Activated CD4-positive, alpha-beta T cell treated with anti-CD3 and anti-CD28 coated beads, Interleukin-2, amount 10 ng/mL, durations not matched to agents 24 days and 14 days (primary cell): ENCODE results near the gene FSD2. TPM values are rescaled to one million over a fixed set of nuclear protein-coding genes. Genes with fewer than 3 reads are reported as not detected.
"Not testable (repeated sequence)": the region's sequence is repeated elsewhere in the genome, so short reads cannot be mapped to it uniquely, and the experiment has no call there.

Source experiments
- DNase-seq: peaks from one replicate; pipeline ENCODE4 v3.0.0; 2022
- H3K27ac Mint-ChIP-seq: one replicate; pipeline ENCODE4 v1.8.0; 2022; ENCODE audit warnings: mild to moderate bottlenecking, mixed read lengths
- H3K27me3 Mint-ChIP-seq: one replicate; pipeline ENCODE4 v1.8.0; 2022; ENCODE audit warnings: mixed read lengths
- H3K36me3 Mint-ChIP-seq: one replicate; pipeline ENCODE4 v1.8.0; 2022; ENCODE audit warnings: low read depth, mild to moderate bottlenecking, mixed read lengths
- H3K4me1 Mint-ChIP-seq: one replicate; pipeline ENCODE4 v1.8.0; 2021; ENCODE audit warnings: mixed read lengths
- H3K4me3 Mint-ChIP-seq: one replicate; pipeline ENCODE4 v1.8.0; 2022; ENCODE audit warnings: mild to moderate bottlenecking, moderate library complexity, mixed read lengths
- H3K9me3 Mint-ChIP-seq: one replicate; pipeline ENCODE4 v1.8.0; 2021; ENCODE audit warnings: mixed read lengths
- intact Hi-C: fragments of 100-400 bp; cut with micrococcal nuclease; formaldehyde crosslinking; loops from one replicate; pipeline ENCODE4 v1.15.1; 2023
- total RNA-seq: library from RNA; stranded (reverse); gene quantifications from 2 replicates; pipeline ENCODE4 v1.2.3, GENCODE V29; 2022

Gene FSD2
- total RNA-seq, 1 donor from 2014 or later = not detected

DNA sequence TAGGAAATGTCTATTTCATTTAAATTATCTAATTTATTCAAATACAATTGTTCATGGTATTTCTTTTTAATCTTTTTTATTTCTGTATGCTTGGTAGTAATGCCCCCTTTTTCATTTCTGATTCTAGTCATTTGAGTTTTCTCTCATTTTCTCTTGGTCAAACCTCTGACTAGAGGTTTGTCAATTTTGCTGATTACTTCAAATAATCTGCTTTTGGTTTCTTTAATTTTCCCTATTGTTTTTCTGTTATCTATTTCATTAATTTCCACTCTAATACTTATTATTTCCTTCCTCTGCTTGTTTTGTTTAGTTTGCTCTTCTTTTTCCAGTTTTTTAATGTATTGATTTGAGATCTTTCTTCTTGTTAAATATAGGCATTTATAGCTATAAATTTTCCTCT is 12.1 kb downstream of the FSD2 start:
- Mint-ChIP-seq H3K36me3 (no peaks in the 10 kb centered on the region), H3K27me3 (peaks cover 19% of the 10 kb centered on the region), H3K27ac (no peak overlapping the region), H3K4me3 (no peak overlapping the region), H3K4me1 (no peaks in the 10 kb centered on the region), H3K9me3 (peaks cover 9% of the 10 kb centered on the region)
- DNase-seq = no peak
- intact Hi-C loops = no loop called here

DNA sequence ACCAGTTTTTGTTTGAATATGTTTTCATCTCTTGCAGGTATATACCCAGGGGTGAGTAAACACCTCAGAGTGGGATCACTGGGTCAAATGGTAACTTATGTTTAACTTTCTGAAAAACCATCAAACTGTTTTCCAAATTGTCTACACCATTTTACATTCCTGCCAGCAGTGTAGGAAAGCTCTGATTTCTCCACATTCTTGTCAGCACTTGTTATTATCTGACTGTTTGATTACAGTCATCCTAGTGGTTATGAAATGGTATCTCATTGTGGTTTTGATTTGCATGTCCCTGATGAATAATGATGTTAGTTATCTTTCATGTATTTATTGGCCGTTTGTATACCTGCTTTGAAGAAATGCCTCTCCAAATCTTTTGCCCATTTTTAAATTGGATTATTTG is 13.8 kb downstream of the FSD2 start:
- Mint-ChIP-seq H3K27ac (no peak overlapping the region), H3K9me3 (peaks cover 9% of the 10 kb centered on the region), H3K4me1 (no peaks in the 10 kb centered on the region), H3K4me3 (no peak overlapping the region), H3K36me3 (no peaks in the 10 kb centered on the region), H3K27me3 (peaks cover 15% of the 10 kb centered on the region)
- DNase-seq = no peak
- intact Hi-C loops = no loop called here

DNA sequence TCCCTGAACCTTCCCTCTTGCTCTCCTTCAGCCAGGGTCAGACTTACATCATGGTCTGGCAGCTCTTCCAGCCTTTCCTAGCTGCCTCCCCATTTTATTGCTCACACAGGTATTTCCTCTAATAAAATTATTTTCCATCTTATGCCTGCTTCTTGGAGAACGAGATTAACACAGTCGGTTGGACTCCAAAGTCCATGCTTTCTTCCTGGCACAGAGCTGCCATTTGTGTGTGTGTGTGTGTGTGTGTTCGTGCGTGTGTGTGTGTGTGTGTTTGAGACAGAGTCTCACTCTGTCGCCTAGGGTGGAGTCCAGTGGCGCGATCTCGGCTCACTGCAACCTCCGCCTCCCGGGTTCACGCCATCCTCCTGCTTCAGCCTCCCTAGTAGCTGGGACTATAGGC is 15.5 kb downstream of the FSD2 start:
- H3K9me3 Mint-ChIP-seq = peaks cover 9% of the 10 kb centered on the region
- H3K36me3 Mint-ChIP-seq = no peaks in the 10 kb centered on the region
- no peak overlapping the region for H3K4me3 Mint-ChIP-seq
- no peak overlapping the region for H3K27ac Mint-ChIP-seq
- peaks cover 23% of the 10 kb centered on the region for H3K27me3 Mint-ChIP-seq
- no peaks in the 10 kb centered on the region for H3K4me1 Mint-ChIP-seq
- intact Hi-C loops = no loop called here
- no peak for DNase-seq

DNA sequence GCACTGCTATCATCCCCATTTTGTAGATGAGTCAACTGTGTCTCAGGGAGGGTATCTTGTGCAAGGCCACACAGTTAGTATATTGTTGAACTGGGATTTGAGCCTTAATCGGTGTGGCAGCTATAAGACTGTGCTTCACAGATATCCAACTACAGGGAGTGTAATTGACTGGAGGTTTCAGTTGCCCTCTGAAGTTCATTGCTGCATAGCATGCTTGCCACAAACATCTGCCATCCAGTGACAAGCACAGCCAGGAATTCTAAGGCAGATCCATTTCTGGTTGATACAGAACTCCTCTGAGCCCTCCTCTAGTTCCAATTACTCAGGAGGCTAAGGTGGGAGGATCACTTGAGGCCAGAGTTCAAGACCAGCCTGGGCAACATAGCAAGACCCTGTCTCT is 16.4 kb downstream of the FSD2 start:
- H3K4me1 Mint-ChIP-seq = no peaks in the 10 kb centered on the region
- no peak for DNase-seq
- H3K27ac Mint-ChIP-seq = no peak overlapping the region
- no peaks in the 10 kb centered on the region for H3K36me3 Mint-ChIP-seq
- peaks cover 9% of the 10 kb centered on the region for H3K9me3 Mint-ChIP-seq
- H3K27me3 Mint-ChIP-seq = peaks cover 22% of the 10 kb centered on the region
- intact Hi-C loops = no loop called here
- H3K4me3 Mint-ChIP-seq = no peak overlapping the region

DNA sequence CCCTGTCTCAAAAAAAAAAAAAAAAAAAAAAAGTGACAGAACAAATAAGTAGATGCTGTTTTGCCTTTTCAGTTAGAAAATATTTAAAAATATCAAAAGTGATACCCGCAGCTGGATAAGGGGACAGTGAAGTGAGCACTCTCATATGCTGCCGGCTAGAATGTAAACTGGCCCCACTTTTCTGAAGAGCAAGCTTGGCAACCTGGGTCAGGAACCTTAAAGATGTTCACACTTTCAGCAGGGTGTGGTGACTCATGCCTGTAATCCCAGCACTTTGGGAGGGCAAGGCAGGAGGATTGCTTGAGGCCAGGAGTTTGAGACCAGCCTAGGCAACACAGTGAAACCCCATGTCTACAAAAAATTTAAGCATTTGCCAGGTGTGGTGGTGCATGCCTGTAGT is 17.4 kb downstream of the FSD2 start:
- H3K27ac Mint-ChIP-seq = no peak overlapping the region
- no peaks in the 10 kb centered on the region for H3K4me1 Mint-ChIP-seq
- H3K36me3 Mint-ChIP-seq = no peaks in the 10 kb centered on the region
- intact Hi-C loops = no loop called here
- no peaks in the 10 kb centered on the region for H3K9me3 Mint-ChIP-seq
- H3K4me3 Mint-ChIP-seq = no peak overlapping the region
- no peak for DNase-seq
- peaks cover 19% of the 10 kb centered on the region for H3K27me3 Mint-ChIP-seq

DNA sequence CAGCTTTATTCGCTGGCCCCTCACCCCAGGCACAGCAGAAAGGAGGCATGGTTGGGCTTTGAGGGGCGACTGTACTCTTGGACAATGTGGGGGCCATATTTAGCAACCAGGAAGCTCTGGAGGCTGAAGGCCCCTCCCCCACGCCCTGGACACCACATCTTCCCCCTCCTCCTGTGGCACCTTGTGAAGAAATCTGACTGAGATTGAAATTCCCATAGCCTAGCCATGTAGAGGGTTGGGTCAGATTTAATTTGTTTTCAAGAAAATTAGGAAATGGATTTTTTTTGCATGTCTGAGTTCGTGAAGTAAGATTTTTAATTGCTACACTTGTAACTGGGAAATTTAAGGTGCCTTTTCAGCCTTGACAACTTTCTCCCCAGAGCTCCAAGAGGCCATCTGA is 24.5 kb downstream of the FSD2 start:
- H3K4me3 Mint-ChIP-seq = no peak overlapping the region

GRCh38 chr15:82778755-82779154 is 27.1 kb downstream of the FSD2 start:
- H3K4me1 Mint-ChIP-seq = no peaks in the 10 kb centered on the region
- no peak overlapping the region for H3K27ac Mint-ChIP-seq
- no peaks in the 10 kb centered on the region for H3K36me3 Mint-ChIP-seq
- intact Hi-C loops = no loop called here
- H3K27me3 Mint-ChIP-seq = peaks cover 7% of the 10 kb centered on the region
- no peak overlapping the region for H3K4me3 Mint-ChIP-seq
- H3K9me3 Mint-ChIP-seq = no peaks in the 10 kb centered on the region
- DNase-seq = no peak

More for the DNA sequence above, 24.5 kb downstream of the FSD2 start:
- no peaks in the 10 kb centered on the region for H3K9me3 Mint-ChIP-seq
- H3K27me3 Mint-ChIP-seq = peaks cover 8% of the 10 kb centered on the region
- no peak overlapping the region for H3K27ac Mint-ChIP-seq
- no peaks in the 10 kb centered on the region for H3K4me1 Mint-ChIP-seq
- no peaks in the 10 kb centered on the region for H3K36me3 Mint-ChIP-seq
- DNase-seq = no peak
- intact Hi-C loops = no loop called here

- Mint-ChIP-seq H3K4me3 (no peak overlapping the region), H3K9me3 (no peaks in the 10 kb centered on the region), H3K4me1 (no peaks in the 10 kb centered on the region), H3K27me3 (peaks cover 13% of the 10 kb centered on the region), H3K27ac (no peak overlapping the region), H3K36me3 (no peaks in the 10 kb centered on the region)
- intact Hi-C loops = no loop called here
- DNase-seq = no peak
Measured at GRCh38 chr15:82774496-82774895, 31.4 kb downstream of the FSD2 start.

- no peaks in the 10 kb centered on the region for H3K9me3 Mint-ChIP-seq
- intact Hi-C loops = no loop called here
- H3K36me3 Mint-ChIP-seq = peaks cover 4% of the 10 kb centered on the region
- H3K4me3 Mint-ChIP-seq = no peak overlapping the region
- no peak overlapping the region for H3K27ac Mint-ChIP-seq
- H3K27me3 Mint-ChIP-seq = peaks cover 13% of the 10 kb centered on the region
- H3K4me1 Mint-ChIP-seq = no peaks in the 10 kb centered on the region
- no peak for DNase-seq
Measured at GRCh38 chr15:82771789-82772607, 33.9 kb downstream of the FSD2 start.

DNA sequence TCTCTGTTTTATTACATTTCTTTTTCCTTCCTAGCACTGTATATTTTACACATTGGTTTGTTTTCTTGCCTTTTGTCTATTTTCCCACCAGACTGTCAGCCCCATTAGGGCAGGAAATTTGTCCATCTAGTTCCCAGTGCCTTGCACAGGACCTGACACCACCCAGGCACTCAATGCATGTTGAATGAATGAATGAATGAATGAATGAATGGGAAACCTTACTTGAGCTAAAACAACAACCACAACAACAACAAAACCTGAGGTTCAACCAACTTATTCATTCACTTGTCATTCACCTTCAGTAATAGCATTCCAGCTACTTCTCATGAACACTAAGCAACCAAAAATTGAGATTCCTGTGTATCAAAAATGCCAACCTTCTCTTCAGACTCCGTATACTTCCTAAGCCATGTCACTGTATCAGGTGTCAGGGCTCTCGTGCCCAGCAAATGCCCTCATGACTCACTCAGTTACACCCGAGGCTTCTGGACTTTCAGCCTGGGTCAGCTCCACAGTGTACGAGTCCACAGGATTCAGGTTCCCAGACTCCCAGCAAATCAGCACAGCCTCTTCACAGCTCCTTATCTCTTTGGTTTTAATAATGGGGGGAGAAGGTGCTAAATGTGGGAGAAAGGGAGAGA is 37.3 kb downstream of the FSD2 start:
- H3K4me3 Mint-ChIP-seq = no peak overlapping the region
- intact Hi-C loops = no loop called here
- peaks cover 4% of the 10 kb centered on the region for H3K27me3 Mint-ChIP-seq
- peaks cover 10% of the 10 kb centered on the region for H3K36me3 Mint-ChIP-seq
- H3K27ac Mint-ChIP-seq = no peak overlapping the region
- H3K4me1 Mint-ChIP-seq = peaks cover 8% of the 10 kb centered on the region
- no peak for DNase-seq
- no peaks in the 10 kb centered on the region for H3K9me3 Mint-ChIP-seq

DNA sequence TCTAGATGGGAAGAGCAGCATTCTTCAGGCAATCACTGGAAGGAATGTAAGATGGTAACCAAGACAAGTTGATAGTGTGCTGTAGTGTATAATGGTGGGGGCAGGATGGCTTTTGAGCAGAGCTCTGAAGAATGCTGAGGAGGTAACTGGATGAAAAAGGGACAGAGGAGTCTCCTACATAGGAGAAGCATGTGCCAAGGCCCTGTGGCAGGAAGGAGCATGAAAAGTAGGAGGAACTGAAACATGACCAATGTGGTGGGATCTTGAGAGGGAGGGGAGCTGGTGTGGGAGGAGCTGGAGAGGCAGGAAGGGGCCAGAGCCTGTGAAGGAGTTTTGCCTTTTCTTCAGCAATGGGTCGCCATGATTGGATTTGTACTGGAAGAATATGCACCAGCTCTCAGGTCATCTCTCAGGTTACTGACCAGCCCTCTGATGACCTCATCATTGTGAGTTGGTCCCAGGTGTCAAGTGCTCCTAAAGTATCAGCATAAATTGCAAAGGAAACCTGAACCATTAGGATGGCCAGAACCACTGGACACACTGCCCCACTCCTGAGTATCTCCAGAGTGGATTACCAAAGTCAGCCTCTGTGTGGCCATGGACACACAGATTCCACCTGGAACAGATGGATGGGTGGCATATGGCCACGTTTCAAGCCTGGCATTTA is 38.6 kb downstream of the FSD2 start:
- H3K27me3 Mint-ChIP-seq = no peaks in the 10 kb centered on the region
- peaks cover 17% of the 10 kb centered on the region for H3K36me3 Mint-ChIP-seq
- peaks cover 13% of the 10 kb centered on the region for H3K4me1 Mint-ChIP-seq
- intact Hi-C loops = no loop called here
- H3K4me3 Mint-ChIP-seq = no peak overlapping the region
- DNase-seq = no peak
- H3K27ac Mint-ChIP-seq = no peak overlapping the region
- no peaks in the 10 kb centered on the region for H3K9me3 Mint-ChIP-seq

- intact Hi-C loops, H3K27ac Mint-ChIP-seq, H3K9me3 Mint-ChIP-seq, H3K27me3 Mint-ChIP-seq, H3K4me3 Mint-ChIP-seq, DNase-seq: not testable (repeated sequence)
- Mint-ChIP-seq H3K4me1 (peaks cover 13% of the 10 kb centered on the region), H3K36me3 (peaks cover 18% of the 10 kb centered on the region)
Measured at GRCh38 chr15:82766201-82766600, 39.7 kb downstream of the FSD2 start.

- H3K27ac Mint-ChIP-seq = no peak overlapping the region
- intact Hi-C loops = no loop called here
- H3K9me3 Mint-ChIP-seq = no peaks in the 10 kb centered on the region
- no peak overlapping the region for H3K4me3 Mint-ChIP-seq
- peaks cover 22% of the 10 kb centered on the region for H3K36me3 Mint-ChIP-seq
- H3K4me1 Mint-ChIP-seq = peaks cover 13% of the 10 kb centered on the region
- DNase-seq = no peak
- H3K27me3 Mint-ChIP-seq = no peaks in the 10 kb centered on the region
Measured at GRCh38 chr15:82764740-82765139, 41.1 kb downstream of the FSD2 start.

- no peak overlapping the region for H3K27ac Mint-ChIP-seq
- no peak overlapping the region for H3K4me3 Mint-ChIP-seq
- intact Hi-C loops = no loop called here
- H3K4me1 Mint-ChIP-seq = peaks cover 13% of the 10 kb centered on the region
- H3K36me3 Mint-ChIP-seq = peaks cover 22% of the 10 kb centered on the region
- DNase-seq = no peak
- no peaks in the 10 kb centered on the region for H3K9me3 Mint-ChIP-seq
- no peaks in the 10 kb centered on the region for H3K27me3 Mint-ChIP-seq
Measured at GRCh38 chr15:82764117-82764490, 41.8 kb downstream of the FSD2 start.
